B cell (primary cell): ENCODE results near the gene EXOC1.

Source experiments
- EZH2 ChIP-seq: IDR thresholded peaks from 2 replicates; pipeline ENCODE4 v1.6.1; 2012; ENCODE audit warnings: borderline replicate concordance, low read depth, mild to moderate bottlenecking, moderate library complexity, low read length; ENCODE audit not compliant: insufficient read depth, poor library complexity, severe bottlenecking
- TF ChIP-seq, protein P1 (sequence below): fragments of 200-600 bp; IDR thresholded peaks from one replicate; pipeline ENCODE4 v1.8.0; 2022; ENCODE audit warnings: antibody characterized with exemption, mild to moderate bottlenecking

DNA sequence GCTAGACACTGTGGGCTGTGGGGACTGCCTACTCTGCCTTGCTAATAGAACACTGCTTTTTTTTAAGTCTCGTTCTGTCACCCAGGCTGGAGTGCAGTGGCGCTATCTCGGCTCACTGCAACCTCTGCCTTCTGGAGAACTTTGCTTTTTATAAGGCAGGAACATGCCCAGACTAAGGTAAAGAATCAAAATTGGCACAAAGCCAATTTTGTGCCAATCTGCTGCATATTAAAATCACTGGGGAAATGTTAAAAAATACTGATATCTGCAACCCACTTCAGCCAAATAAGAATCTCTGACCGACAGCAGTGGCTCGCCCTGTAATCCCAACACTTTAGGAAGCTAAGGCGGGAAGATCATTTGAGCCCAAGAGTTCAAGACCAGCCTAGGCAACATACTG, 58.8 kb downstream of the EXOC1 start:
- TF ChIP-seq, protein P1, sequence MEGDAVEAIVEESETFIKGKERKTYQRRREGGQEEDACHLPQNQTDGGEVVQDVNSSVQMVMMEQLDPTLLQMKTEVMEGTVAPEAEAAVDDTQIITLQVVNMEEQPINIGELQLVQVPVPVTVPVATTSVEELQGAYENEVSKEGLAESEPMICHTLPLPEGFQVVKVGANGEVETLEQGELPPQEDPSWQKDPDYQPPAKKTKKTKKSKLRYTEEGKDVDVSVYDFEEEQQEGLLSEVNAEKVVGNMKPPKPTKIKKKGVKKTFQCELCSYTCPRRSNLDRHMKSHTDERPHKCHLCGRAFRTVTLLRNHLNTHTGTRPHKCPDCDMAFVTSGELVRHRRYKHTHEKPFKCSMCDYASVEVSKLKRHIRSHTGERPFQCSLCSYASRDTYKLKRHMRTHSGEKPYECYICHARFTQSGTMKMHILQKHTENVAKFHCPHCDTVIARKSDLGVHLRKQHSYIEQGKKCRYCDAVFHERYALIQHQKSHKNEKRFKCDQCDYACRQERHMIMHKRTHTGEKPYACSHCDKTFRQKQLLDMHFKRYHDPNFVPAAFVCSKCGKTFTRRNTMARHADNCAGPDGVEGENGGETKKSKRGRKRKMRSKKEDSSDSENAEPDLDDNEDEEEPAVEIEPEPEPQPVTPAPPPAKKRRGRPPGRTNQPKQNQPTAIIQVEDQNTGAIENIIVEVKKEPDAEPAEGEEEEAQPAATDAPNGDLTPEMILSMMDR = no peak
- TF ChIP-seq EZH2 = no peak
